Cardiac muscle cell (in vitro differentiated cells and primary cell): ENCODE data around the gene KRTAP10-5. TPM values are rescaled to one million over a fixed set of nuclear protein-coding genes. Genes with fewer than 3 reads are reported as not detected.

ENCODE experiments used
- DNase-seq, 2 donors: peaks; one replicate each; pipeline versions ENCODE4 v3.0.0 to v3.0.0-alpha.2; 2010 to 2017; ENCODE audit warnings: low read depth in 1 of 2, low spot score in 1 of 2
- H3K27ac ChIP-seq: fragments of 200-600 bp; sonication (generic); 2 replicates; pipeline ENCODE4 v1.5.1; 2016
- H3K27me3 ChIP-seq: fragments of 200-600 bp; sonication (generic); 2 replicates; pipeline ENCODE4 v1.6.0; 2016; ENCODE audit warnings: control low read depth
- H3K36me3 ChIP-seq: fragments of 200-600 bp; sonication (generic); 2 replicates; pipeline ENCODE4 v1.5.1; 2016; ENCODE audit warnings: control low read depth
- H3K4me1 ChIP-seq: fragments of 200-600 bp; sonication (generic); 2 replicates; pipeline ENCODE4 v1.8.1; 2017; ENCODE audit warnings: low read depth, mild to moderate bottlenecking, mixed run types
- H3K4me3 ChIP-seq: fragments of 200-600 bp; sonication (generic); 2 replicates; pipeline ENCODE4 v1.5.1; 2016; ENCODE audit warnings: mild to moderate bottlenecking
- H3K9me3 ChIP-seq: fragments of 200-600 bp; sonication (generic); 2 replicates; pipeline ENCODE4 v1.5.1; 2017; ENCODE audit warnings: low read depth, mild to moderate bottlenecking, control low read depth
- CTCF ChIP-seq: IDR thresholded peaks from 2 replicates; pipeline ENCODE4 v1.5.1; 2012; ENCODE audit warnings: low read depth, mild to moderate bottlenecking, low read length
- polyA plus RNA-seq: library from polyadenylated mRNA; unstranded; fragments of >200 nt; fragmentation: Nextera tagmentation; extraction: Ambion mirVana; gene quantifications from 2 replicates; pipeline ENCODE4 v1.2.1, GENCODE V29; 2016
- total RNA-seq: library from RNA; depleted of rRNA; stranded (reverse); fragments of >200 nt; gene quantifications from 2 replicates; pipeline ENCODE4 v1.2.3, GENCODE V29; 2016

KRTAP10-5 gene
- total and polyA plus RNA-seq, 2 experiments from 2014 or later: not detected

DNA sequence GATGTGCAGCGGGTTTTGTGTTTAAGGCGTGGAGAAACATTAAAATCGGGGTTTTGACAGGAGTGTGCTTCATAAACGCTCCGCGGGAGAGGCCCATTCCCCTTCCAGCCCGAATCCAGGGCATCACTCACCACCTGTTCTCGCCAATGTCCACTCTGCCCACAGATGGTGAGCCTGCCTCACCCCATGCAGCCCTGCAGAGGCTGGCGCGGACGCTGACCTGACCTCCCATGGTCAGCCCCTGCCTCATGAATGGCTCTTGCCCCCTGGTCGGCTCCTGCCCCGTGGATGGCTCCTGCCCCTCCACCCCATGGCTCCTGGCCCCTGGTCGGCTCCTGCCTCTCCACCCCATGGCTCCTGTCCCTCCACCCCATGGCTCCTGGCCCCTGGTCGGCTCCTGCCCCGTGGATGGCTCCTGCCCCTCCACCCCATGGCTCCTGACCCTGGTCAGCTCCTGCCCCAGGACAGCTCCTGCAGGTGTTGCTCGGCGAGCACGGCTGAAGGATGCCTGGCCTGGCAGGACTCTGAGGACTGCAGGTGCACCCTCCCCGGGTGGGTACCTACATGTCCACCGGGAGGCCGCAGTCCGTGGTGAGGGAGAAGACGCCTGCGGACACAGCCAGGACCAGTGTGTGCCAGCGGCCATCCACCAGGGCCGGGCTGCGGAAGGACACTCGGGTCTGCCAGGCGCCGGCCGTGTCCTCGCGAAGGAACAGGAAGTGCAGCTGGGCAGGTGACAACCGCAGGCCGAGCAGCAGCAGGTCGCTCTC lies 47.1 kb downstream of the KRTAP10-5 start:
- no peaks in the 10 kb centered on the region for H3K27me3 ChIP-seq
- H3K4me1 ChIP-seq: no peaks in the 10 kb centered on the region
- no peak overlapping the region for H3K27ac ChIP-seq
- no peak for TF ChIP-seq CTCF
- no peaks in the 10 kb centered on the region for H3K9me3 ChIP-seq
- no peaks in the 10 kb centered on the region for H3K36me3 ChIP-seq
- no peak for DNase-seq
- no peak overlapping the region for H3K4me3 ChIP-seq

GRCh38 chr21:44532712-44533111 lies 47.7 kb downstream of the KRTAP10-5 start:
- Histone ChIP-seq H3K4me1 (no peaks in the 10 kb centered on the region), H3K27ac (no peak overlapping the region), H3K27me3 (no peaks in the 10 kb centered on the region), H3K9me3 (no peaks in the 10 kb centered on the region), H3K36me3 (no peaks in the 10 kb centered on the region), H3K4me3 (no peak overlapping the region)
- no peak for TF ChIP-seq CTCF
- no peak for DNase-seq

DNA sequence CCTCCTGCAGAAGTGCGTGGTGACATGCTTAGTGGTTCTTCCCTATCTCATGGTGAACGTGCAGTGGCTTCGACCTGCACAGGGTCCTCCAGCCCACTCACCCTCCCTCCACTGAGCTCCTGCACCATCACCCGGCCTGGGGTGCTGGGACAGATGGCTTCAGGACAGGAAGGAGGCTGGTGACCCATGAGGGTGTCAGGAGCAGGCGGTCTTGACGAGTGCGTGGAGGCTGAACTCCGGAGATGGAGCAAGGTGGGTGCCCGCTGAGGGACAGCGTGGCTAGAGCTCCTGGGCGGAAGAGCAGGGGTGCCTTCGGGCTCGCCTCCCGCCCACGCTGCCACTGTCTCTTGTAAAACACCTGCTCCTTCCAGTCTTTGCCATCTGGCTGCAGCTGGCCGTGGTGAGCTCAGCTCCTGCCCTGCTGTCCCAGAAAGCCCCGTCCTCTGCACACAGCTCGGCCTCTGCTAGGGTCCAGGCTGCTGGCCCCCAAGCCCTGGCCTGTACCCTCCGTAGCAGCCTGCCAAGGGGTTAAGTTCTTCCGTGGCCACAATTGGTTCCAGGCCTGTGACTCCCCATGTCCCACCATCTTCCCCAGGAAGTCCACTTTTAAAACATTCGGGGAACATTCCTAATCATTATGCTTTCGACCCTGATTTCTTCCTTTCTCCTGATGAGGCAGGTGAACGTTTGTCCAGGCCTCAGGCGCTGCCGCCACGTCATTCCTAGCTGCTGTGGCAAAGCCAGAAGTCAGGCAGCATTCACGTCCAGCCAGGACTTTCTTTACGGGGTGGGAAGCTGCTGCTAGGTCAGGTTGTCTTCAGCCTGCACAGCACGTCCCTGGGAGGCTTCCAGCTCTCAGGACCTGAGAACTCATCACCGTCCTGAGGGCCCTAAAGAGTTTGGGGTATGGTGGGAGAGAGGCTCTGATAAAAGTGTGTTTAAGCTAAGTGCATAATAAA lies 48.5 kb downstream of the KRTAP10-5 start:
- Histone ChIP-seq H3K4me3 (no peak overlapping the region), H3K36me3 (no peaks in the 10 kb centered on the region), H3K4me1 (no peaks in the 10 kb centered on the region), H3K27ac (no peak overlapping the region), H3K9me3 (no peaks in the 10 kb centered on the region), H3K27me3 (no peaks in the 10 kb centered on the region)
- no peak for DNase-seq
- TF ChIP-seq CTCF: no peak

- Histone ChIP-seq H3K36me3 (no peaks in the 10 kb centered on the region), H3K4me3 (no peak overlapping the region), H3K9me3 (no peaks in the 10 kb centered on the region), H3K27ac (no peak overlapping the region), H3K4me1 (no peaks in the 10 kb centered on the region), H3K27me3 (no peaks in the 10 kb centered on the region)
- no peak for DNase-seq
- TF ChIP-seq CTCF: no peak
These were observed 49.4 kb downstream of the KRTAP10-5 start for GRCh38 chr21:44530903-44531605.

GRCh38 chr21:44530221-44530902 lies 50.0 kb downstream of the KRTAP10-5 start:
- no peak for TF ChIP-seq CTCF
- H3K36me3 ChIP-seq: no peaks in the 10 kb centered on the region
- no peaks in the 10 kb centered on the region for H3K4me1 ChIP-seq
- no peaks in the 10 kb centered on the region for H3K27me3 ChIP-seq
- no peak overlapping the region for H3K4me3 ChIP-seq
- no peak for DNase-seq
- H3K9me3 ChIP-seq: no peaks in the 10 kb centered on the region
- H3K27ac ChIP-seq: no peak overlapping the region
